ENCODE results near the gene RPS21. TPM values are rescaled to one million over a fixed set of nuclear protein-coding genes. Genes with fewer than 3 reads are reported as not detected.

The RPS21 gene
- total and polyA plus RNA-seq, 2 of the 13 experiments (the other 11 are each of a cell fraction or from before 2014, with no cell fraction given): 2,647 to 11,063 TPM

DNA sequence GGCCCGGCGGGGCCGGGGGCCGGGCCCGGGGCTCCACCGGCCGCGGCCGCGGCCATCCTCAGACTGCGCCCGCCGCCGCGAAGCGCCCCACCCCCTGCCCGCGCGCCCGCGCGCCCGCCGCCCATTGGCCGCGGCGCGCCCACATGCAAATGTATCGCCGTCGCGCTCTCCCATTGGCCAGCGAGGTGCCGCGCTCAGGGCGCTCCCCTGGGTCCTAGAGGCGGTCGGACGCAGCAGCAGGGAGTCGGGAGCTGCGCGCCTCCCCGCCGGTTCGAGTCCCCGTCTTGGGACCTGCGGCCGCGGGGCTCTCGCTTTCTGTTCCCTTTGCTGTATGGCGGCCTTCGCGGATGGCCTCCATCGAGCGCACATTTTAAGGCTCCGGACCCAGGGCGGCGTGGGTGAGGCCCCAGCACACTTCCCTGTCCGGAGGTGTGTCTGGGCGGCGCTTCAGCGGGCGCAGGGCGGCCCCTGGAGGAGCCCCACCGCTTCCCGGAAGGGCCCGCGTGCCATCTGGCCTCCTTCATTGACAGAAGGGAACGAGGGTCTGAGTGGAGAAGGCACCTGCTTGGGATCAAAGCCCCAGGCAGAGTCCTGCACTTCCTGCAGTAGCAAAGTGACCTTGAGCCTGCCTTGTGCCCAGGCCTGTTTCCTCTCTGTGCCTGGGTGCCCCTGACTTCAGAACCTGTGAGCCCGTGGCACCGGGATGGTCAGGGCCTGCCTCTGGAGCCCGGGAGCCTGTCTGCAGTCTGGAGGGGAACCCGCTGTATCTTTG, 20.5 kb downstream of the RPS21 start, which contains the start of gene CABLES2 (continued):
- TF ChIP-seq ZNF670 (CRISPR knock-in tag; IDR thresholded peaks at IDR 0.05; ENCODE audit: borderline replicate concordance) (peak; percentile 84; the same call in 1 of the 2 replicates), ZFP36L1 (CRISPR knock-in tag; IDR thresholded peaks at IDR 0.05) (no peak), ZKSCAN5 (CRISPR knock-in tag; IDR thresholded peaks at IDR 0.05) (no peak), ZNF7 (CRISPR knock-in tag; IDR thresholded peaks at IDR 0.05) (peak; percentile 51; the same call in 1 of the 2 replicates), ZNF792 (CRISPR knock-in tag; IDR thresholded peaks at IDR 0.05) (peak; percentile 70; the same call in 1 of the 2 replicates), YEATS4 (CRISPR knock-in tag; IDR thresholded peaks at IDR 0.05; ENCODE audit: borderline replicate concordance) (peak; percentile 85), SNRNP70 (IDR thresholded peaks at IDR 0.05; ENCODE audit: low read depth, low read length) (no peak), ZNF546 (CRISPR knock-in tag; conservative IDR thresholded peaks at IDR 0.05) (peak; percentile 67; the same call in 1 of the 2 replicates), ZNF230 (CRISPR knock-in tag; IDR thresholded peaks at IDR 0.05) (peak; percentile 82), ATF7-NPFF (CRISPR knock-in tag; IDR thresholded peaks at IDR 0.05; ENCODE audit: low read depth) (peak; percentile 92; the same call in 1 of the 2 replicates), ZNF703 (CRISPR knock-in tag; IDR thresholded peaks at IDR 0.05; ENCODE audit: borderline replicate concordance) (no peak)
- TF ChIP-seq, protein P1, sequence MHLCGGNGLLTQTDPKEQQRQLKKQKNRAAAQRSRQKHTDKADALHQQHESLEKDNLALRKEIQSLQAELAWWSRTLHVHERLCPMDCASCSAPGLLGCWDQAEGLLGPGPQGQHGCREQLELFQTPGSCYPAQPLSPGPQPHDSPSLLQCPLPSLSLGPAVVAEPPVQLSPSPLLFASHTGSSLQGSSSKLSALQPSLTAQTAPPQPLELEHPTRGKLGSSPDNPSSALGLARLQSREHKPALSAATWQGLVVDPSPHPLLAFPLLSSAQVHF (CRISPR knock-in tag; IDR thresholded peaks at IDR 0.05): no peak
- TF ChIP-seq, protein P2, sequence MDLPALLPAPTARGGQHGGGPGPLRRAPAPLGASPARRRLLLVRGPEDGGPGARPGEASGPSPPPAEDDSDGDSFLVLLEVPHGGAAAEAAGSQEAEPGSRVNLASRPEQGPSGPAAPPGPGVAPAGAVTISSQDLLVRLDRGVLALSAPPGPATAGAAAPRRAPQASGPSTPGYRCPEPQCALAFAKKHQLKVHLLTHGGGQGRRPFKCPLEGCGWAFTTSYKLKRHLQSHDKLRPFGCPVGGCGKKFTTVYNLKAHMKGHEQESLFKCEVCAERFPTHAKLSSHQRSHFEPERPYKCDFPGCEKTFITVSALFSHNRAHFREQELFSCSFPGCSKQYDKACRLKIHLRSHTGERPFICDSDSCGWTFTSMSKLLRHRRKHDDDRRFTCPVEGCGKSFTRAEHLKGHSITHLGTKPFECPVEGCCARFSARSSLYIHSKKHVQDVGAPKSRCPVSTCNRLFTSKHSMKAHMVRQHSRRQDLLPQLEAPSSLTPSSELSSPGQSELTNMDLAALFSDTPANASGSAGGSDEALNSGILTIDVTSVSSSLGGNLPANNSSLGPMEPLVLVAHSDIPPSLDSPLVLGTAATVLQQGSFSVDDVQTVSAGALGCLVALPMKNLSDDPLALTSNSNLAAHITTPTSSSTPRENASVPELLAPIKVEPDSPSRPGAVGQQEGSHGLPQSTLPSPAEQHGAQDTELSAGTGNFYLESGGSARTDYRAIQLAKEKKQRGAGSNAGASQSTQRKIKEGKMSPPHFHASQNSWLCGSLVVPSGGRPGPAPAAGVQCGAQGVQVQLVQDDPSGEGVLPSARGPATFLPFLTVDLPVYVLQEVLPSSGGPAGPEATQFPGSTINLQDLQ (CRISPR knock-in tag; IDR thresholded peaks at IDR 0.05): peak; percentile 77; the same call in 1 of the 2 replicates
- TF ChIP-seq, protein P3, sequence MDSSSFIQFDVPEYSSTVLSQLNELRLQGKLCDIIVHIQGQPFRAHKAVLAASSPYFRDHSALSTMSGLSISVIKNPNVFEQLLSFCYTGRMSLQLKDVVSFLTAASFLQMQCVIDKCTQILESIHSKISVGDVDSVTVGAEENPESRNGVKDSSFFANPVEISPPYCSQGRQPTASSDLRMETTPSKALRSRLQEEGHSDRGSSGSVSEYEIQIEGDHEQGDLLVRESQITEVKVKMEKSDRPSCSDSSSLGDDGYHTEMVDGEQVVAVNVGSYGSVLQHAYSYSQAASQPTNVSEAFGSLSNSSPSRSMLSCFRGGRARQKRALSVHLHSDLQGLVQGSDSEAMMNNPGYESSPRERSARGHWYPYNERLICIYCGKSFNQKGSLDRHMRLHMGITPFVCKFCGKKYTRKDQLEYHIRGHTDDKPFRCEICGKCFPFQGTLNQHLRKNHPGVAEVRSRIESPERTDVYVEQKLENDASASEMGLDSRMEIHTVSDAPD (CRISPR knock-in tag; IDR thresholded peaks at IDR 0.05): 0 out of 2 replicates have a peak, but pooled peaks have one; percentile 35
- TF ChIP-seq, protein P4, sequence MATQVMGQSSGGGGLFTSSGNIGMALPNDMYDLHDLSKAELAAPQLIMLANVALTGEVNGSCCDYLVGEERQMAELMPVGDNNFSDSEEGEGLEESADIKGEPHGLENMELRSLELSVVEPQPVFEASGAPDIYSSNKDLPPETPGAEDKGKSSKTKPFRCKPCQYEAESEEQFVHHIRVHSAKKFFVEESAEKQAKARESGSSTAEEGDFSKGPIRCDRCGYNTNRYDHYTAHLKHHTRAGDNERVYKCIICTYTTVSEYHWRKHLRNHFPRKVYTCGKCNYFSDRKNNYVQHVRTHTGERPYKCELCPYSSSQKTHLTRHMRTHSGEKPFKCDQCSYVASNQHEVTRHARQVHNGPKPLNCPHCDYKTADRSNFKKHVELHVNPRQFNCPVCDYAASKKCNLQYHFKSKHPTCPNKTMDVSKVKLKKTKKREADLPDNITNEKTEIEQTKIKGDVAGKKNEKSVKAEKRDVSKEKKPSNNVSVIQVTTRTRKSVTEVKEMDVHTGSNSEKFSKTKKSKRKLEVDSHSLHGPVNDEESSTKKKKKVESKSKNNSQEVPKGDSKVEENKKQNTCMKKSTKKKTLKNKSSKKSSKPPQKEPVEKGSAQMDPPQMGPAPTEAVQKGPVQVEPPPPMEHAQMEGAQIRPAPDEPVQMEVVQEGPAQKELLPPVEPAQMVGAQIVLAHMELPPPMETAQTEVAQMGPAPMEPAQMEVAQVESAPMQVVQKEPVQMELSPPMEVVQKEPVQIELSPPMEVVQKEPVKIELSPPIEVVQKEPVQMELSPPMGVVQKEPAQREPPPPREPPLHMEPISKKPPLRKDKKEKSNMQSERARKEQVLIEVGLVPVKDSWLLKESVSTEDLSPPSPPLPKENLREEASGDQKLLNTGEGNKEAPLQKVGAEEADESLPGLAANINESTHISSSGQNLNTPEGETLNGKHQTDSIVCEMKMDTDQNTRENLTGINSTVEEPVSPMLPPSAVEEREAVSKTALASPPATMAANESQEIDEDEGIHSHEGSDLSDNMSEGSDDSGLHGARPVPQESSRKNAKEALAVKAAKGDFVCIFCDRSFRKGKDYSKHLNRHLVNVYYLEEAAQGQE (IDR thresholded peaks at IDR 0.05; ENCODE audit: borderline replicate concordance in 1 of 2, low read depth in 1 of 2, low read length in 2 of 2): no peak
- TF ChIP-seq, protein P5, sequence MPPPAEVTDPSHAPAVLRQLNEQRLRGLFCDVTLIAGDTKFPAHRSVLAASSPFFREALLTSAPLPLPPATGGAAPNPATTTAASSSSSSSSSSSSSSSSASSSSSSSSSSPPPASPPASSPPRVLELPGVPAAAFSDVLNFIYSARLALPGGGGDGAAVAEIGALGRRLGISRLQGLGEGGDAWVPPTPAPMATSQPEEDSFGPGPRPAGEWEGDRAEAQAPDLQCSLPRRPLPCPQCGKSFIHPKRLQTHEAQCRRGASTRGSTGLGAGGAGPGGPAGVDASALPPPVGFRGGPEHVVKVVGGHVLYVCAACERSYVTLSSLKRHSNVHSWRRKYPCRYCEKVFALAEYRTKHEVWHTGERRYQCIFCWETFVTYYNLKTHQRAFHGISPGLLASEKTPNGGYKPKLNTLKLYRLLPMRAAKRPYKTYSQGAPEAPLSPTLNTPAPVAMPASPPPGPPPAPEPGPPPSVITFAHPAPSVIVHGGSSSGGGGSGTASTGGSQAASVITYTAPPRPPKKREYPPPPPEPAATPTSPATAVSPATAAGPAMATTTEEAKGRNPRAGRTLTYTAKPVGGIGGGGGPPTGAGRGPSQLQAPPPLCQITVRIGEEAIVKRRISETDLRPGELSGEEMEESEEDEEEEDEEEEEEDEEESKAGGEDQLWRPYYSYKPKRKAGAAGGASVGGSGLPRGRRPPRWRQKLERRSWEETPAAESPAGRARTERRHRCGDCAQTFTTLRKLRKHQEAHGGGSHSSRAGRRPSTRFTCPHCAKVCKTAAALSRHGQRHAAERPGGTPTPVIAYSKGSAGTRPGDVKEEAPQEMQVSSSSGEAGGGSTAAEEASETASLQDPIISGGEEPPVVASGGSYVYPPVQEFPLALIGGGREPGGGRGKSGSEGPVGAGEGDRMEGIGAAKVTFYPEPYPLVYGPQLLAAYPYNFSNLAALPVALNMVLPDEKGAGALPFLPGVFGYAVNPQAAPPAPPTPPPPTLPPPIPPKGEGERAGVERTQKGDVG (CRISPR knock-in tag; IDR thresholded peaks at IDR 0.05; ENCODE audit: borderline replicate concordance): peak; percentile 81; the same call in 1 of the 2 replicates

Measured in HepG2 (cell line).